IMR-90 (cell line): Measurements from ENCODE around the gene GNMT. TPM values are rescaled to one million over a fixed set of nuclear protein-coding genes. Genes with fewer than 3 reads are reported as not detected.

Source experiments
- ATAC-seq: fragments of 200-7000 bp; cut with Tn5 transposase; 2 replicates; pipeline ENCODE4 v1.9.1; 2020; ENCODE audit warnings: low read depth, mild to moderate bottlenecking, moderate library complexity
- BruUV-seq: library from RNA; stranded (reverse); fragments of 400-500 nt; replicated peaks from 2 replicates; lab custom pipeline; 2021; lab: Mats Ljungman, UMichigan
- CTCF ChIA-PET: fragments of 300-600 bp; formaldehyde crosslinking; extraction: SDS; loops from one replicate; lab custom pipeline; 2021; ENCODE audit warnings: antibody characterized with exemption; lab: Yijun Ruan, JAX
- POLR2A ChIA-PET: fragments of 300-600 bp; sonication (Branson Sonifier 250); formaldehyde crosslinking; loops from one replicate; lab custom pipeline; 2022; ENCODE audit warnings: antibody characterized with exemption; ENCODE audit not compliant: unreplicated experiment; lab: Charles Lee
- DNase-seq: peaks from one replicate; pipeline ENCODE4 v3.0.0; 2013
- H2AFZ ChIP-seq: replicated peaks from 2 replicates; pipeline ENCODE3; 2013; ENCODE audit warnings: low read length, mild to moderate bottlenecking; ENCODE audit not compliant: poor library complexity
- H2AK5ac ChIP-seq: 2 replicates; pipeline ENCODE4 v1.6.1; 2013; ENCODE audit warnings: low read depth, low read length, inconsistent platforms
- H2AK9ac ChIP-seq: replicated peaks from 2 replicates; pipeline ENCODE3; 2013; ENCODE audit warnings: mild to moderate bottlenecking, low read depth, low read length, moderate library complexity; ENCODE audit not compliant: poor library complexity
- H2BK120ac ChIP-seq: 2 replicates; pipeline ENCODE4 v1.6.1; 2013; ENCODE audit warnings: low read depth, low read length, inconsistent platforms
- H2BK15ac ChIP-seq: 3 replicates; pipeline ENCODE4 v1.6.1; 2013; ENCODE audit warnings: low read depth, low read length, inconsistent platforms
- H2BK20ac ChIP-seq: 2 replicates; pipeline ENCODE4 v1.6.1; 2013; ENCODE audit warnings: low read depth, mild to moderate bottlenecking, inconsistent platforms, low read length, moderate library complexity
- H2BK5ac ChIP-seq: 2 replicates; pipeline ENCODE4 v1.6.1; 2013; ENCODE audit warnings: mild to moderate bottlenecking, low read depth, low read length, inconsistent platforms; ENCODE audit not compliant: poor library complexity, severe bottlenecking
- H3K14ac ChIP-seq: replicated peaks from 2 replicates; pipeline ENCODE4 v1.6.1; 2013; ENCODE audit warnings: low read depth, low read length, inconsistent platforms
- H3K18ac ChIP-seq: 2 replicates; pipeline ENCODE4 v1.6.1; 2013; ENCODE audit warnings: low read depth, low read length, control low read depth
- H3K23ac ChIP-seq: 2 replicates; pipeline ENCODE4 v1.6.1; 2013; ENCODE audit warnings: low read depth, low read length, inconsistent platforms
- H3K27ac ChIP-seq: 2 replicates; pipeline ENCODE4 v1.5.1; 2013; ENCODE audit warnings: mild to moderate bottlenecking, control low read depth, low read length; ENCODE audit not compliant: insufficient read depth
- H3K27me3 ChIP-seq: 2 replicates; pipeline ENCODE4 v1.6.1; 2013; ENCODE audit warnings: low read length; ENCODE audit not compliant: control insufficient read depth, insufficient read depth
- H3K36me3 ChIP-seq: 2 replicates; pipeline ENCODE4 v1.6.1; 2013; ENCODE audit warnings: low read length, mixed read lengths; ENCODE audit not compliant: control insufficient read depth, insufficient read depth
- H3K4ac ChIP-seq: 2 replicates; pipeline ENCODE4 v1.6.1; 2013; ENCODE audit warnings: low read depth, low read length, inconsistent platforms
- H3K4me1 ChIP-seq: 2 replicates; pipeline ENCODE4 v1.6.1; 2013; ENCODE audit warnings: low read length, mixed read lengths; ENCODE audit not compliant: control insufficient read depth, insufficient read depth
- H3K4me2 ChIP-seq: 2 replicates; pipeline ENCODE4 v1.6.1; 2013; ENCODE audit warnings: low read depth, mild to moderate bottlenecking, control low read depth, low read length, moderate library complexity
- H3K4me3 ChIP-seq: 2 replicates; pipeline ENCODE4 v1.5.1; 2013; ENCODE audit warnings: low read depth, mild to moderate bottlenecking, control low read depth, low read length, moderate library complexity; ENCODE audit not compliant: insufficient read depth
- H3K56ac ChIP-seq: 2 replicates; pipeline ENCODE4 v1.6.1; 2013; ENCODE audit warnings: low read length, inconsistent platforms; ENCODE audit not compliant: insufficient read depth; ENCODE audit errors: extremely low read depth
- H3K79me1 ChIP-seq, 2 experiments: 2 replicates each; pipeline ENCODE4 v1.6.1; 2013; ENCODE audit warnings: low read length in 2 of 2, inconsistent platforms in 1 of 2, low read depth in 1 of 2
- H3K9ac ChIP-seq: 2 replicates; pipeline ENCODE4 v1.6.1; 2013; ENCODE audit warnings: low read depth, low read length, control low read depth
- H3K9me1 ChIP-seq: 2 replicates; pipeline ENCODE4 v1.6.1; 2013; ENCODE audit warnings: low read length, inconsistent platforms; ENCODE audit not compliant: insufficient read depth
- H3K9me3 ChIP-seq: 2 replicates; pipeline ENCODE4 v1.6.1; 2013; ENCODE audit warnings: low read length; ENCODE audit not compliant: control insufficient read depth, insufficient read depth
- H4K20me1 ChIP-seq: 2 replicates; pipeline ENCODE4 v1.6.1; 2013; ENCODE audit warnings: low read length, inconsistent platforms; ENCODE audit not compliant: insufficient read depth
- H4K5ac ChIP-seq: 2 replicates; pipeline ENCODE4 v1.6.1; 2013; ENCODE audit warnings: mild to moderate bottlenecking, low read depth, low read length, control low read depth
- H4K8ac ChIP-seq, 2 experiments: 2 replicates each; pipeline ENCODE4 v1.6.1; 2013; ENCODE audit warnings: low read depth in 2 of 2, low read length in 2 of 2, control low read depth in 1 of 2, inconsistent platforms in 1 of 2
- H4K91ac ChIP-seq: 2 replicates; pipeline ENCODE4 v1.6.1; 2013; ENCODE audit warnings: low read depth, low read length, inconsistent platforms; ENCODE audit not compliant: insufficient read depth
- CHD1 ChIP-seq: IDR thresholded peaks from 2 replicates; pipeline ENCODE4 v1.6.1; 2012; ENCODE audit warnings: low read depth, low read length, improper control_type of control experiment
- ELK1 ChIP-seq: fragments of 150-350 bp; IDR thresholded peaks from 2 replicates; pipeline ENCODE4 v1.6.1; 2016; ENCODE audit warnings: low read depth, mild to moderate bottlenecking, low read length, moderate library complexity, borderline replicate concordance
- MAZ ChIP-seq: IDR thresholded peaks from 2 replicates; pipeline ENCODE4 v1.6.1; 2012; ENCODE audit warnings: low read depth, mild to moderate bottlenecking, low read length, improper control_type of control experiment, moderate library complexity, borderline replicate concordance
- MXI1 ChIP-seq: IDR thresholded peaks from 2 replicates; pipeline ENCODE4 v1.6.1; 2012; ENCODE audit warnings: low read depth, mild to moderate bottlenecking, low read length, moderate library complexity, borderline replicate concordance
- NFE2L2 ChIP-seq: fragments of 150-350 bp; IDR thresholded peaks from 2 replicates; pipeline ENCODE4 v1.6.1; 2016; ENCODE audit warnings: low read depth, mild to moderate bottlenecking, low read length
- POLR2A ChIP-seq: IDR thresholded peaks from 2 replicates; pipeline ENCODE4 v1.6.1; 2012; ENCODE audit warnings: mild to moderate bottlenecking, low read depth, low read length
- SMC3 ChIP-seq: fragments of 150-350 bp; IDR thresholded peaks from 2 replicates; pipeline ENCODE4 v1.6.1; 2016; ENCODE audit warnings: low read depth, mild to moderate bottlenecking, antibody characterized with exemption, low read length, moderate library complexity
- WGBS, 2 experiments: methylation state at CpG; one replicate each; pipeline versions ENCODE4 v1.1.5 to v1.1.7; 2013; ENCODE audit warnings: missing lambda C conversion rate in 2 of 2; ENCODE audit not compliant: insufficient read length in 1 of 2; ENCODE audit errors: extremely low coverage in 2 of 2; 5-methylcytosine and 5-hydroxymethylcytosine counted together
- dilution Hi-C: fragments of 300-500 bp; cut with HindIII; formaldehyde crosslinking; loops from one replicate; pipeline ENCODE4 v1.14.3; 2018; ENCODE audit warnings: low sequenced_read_pairs; ENCODE audit not compliant: unreplicated experiment
- in situ Hi-C: fragments of 300-500 bp; cut with MboI; formaldehyde crosslinking; loops from 3 replicates; pipeline ENCODE4 v1.14.3; 2019; ENCODE audit warnings: low sequenced_read_pairs, inconsistent platforms, mixed read lengths
- intact Hi-C: fragments of 100-400 bp; cut with micrococcal nuclease; formaldehyde crosslinking; loops from 2 replicates; pipeline ENCODE4 v1.10.0; 2022
- polyA plus RNA-seq, 3 experiments: library from polyadenylated mRNA; depleted of rRNA; stranded (reverse); fragments of >200 nt; gene quantifications; 2 replicates each; pipeline ENCODE4 v1.2.3, GENCODE V29; 2012; ENCODE audit warnings: low replicate concordance in 1 of 3
- total RNA-seq: library from RNA; depleted of rRNA; stranded (reverse); fragments of >200 nt; gene quantifications from 2 replicates; pipeline ENCODE4 v1.2.3, GENCODE V29; 2012

Gene GNMT
- total and polyA plus RNA-seq, 2 of the 4 experiments (the other 2 are of a cell fraction) = 0.36 TPM; not detected in 1

- H3K56ac ChIP-seq = no peak overlapping the region
- CTCF ChIA-PET = no interaction called here
- no peak overlapping the region for H3K14ac ChIP-seq
- 0 out of 2 replicates have a peak, but pooled peaks cover 1% of the 10 kb centered on the region for H3K9me1 ChIP-seq
- no peak overlapping the region for H2AK5ac ChIP-seq
- BruUV-seq = no TSS peak
- H3K23ac ChIP-seq = no peak overlapping the region
- no peaks in the 10 kb centered on the region; the same call in 1 of the 2 replicates for H4K20me1 ChIP-seq
- intact Hi-C loops = no loop called here
- no peaks in the 10 kb centered on the region for H3K4me1 ChIP-seq
- no peak overlapping the region for H3K18ac ChIP-seq
- ATAC-seq (no peak), DNase-seq (no peak)
- no peak overlapping the region for H2BK20ac ChIP-seq
- peaks cover 5 to 30% of the 10 kb centered on the region in 2 experiments; a peak in 3 of 4 replicates for H3K79me1 ChIP-seq
- H2BK120ac ChIP-seq = no peak overlapping the region
- no peaks in the 10 kb centered on the region for H3K27me3 ChIP-seq
- H2BK15ac ChIP-seq = no peak overlapping the region
- H3K9me3 ChIP-seq = no peaks in the 10 kb centered on the region
- no peak overlapping the region for H3K4ac ChIP-seq
- no peak overlapping the region for H4K8ac ChIP-seq
- no peak overlapping the region for H3K9ac ChIP-seq
- H3K27ac ChIP-seq = no peak overlapping the region
- H2AFZ ChIP-seq = no peak overlapping the region
- dilution Hi-C loops = no loop called here
- no peak overlapping the region for H2AK9ac ChIP-seq
- 92% methylated on average over 4 of the region's 5 CpGs; no CpG with 5 or more reads in 1 of the 2 experiments for WGBS, 2 experiments
- POLR2A ChIA-PET = no interaction called here
- in situ Hi-C loops = no loop called here
- no peak overlapping the region for H2BK5ac ChIP-seq
- H3K4me2 ChIP-seq = no peak overlapping the region
- H4K91ac ChIP-seq = no peak overlapping the region
- no peak for TF ChIP-seq MXI1
- no peak for TF ChIP-seq NFE2L2
- TF ChIP-seq MAZ = no peak
- no peak for TF ChIP-seq POLR2A
- no peak for TF ChIP-seq SMC3
- TF ChIP-seq ELK1 = no peak
- TF ChIP-seq CHD1 = no peak
- no peak overlapping the region for H3K4me3 ChIP-seq
- no peak overlapping the region for H4K5ac ChIP-seq
- peaks cover 44% of the 10 kb centered on the region for H3K36me3 ChIP-seq
Observed at GRCh38 chr6:43005844-43006243, 45.3 kb downstream of the GNMT start.
